Measurements from ENCODE around the gene SLC25A36. TPM values are rescaled to one million over a fixed set of nuclear protein-coding genes. Genes with fewer than 3 reads are reported as not detected.
A peak's percentile ranks its signal among the peaks of the same experiment; 100 is the strongest.

SLC25A36 gene
- total and polyA plus RNA-seq, 2 experiments from 2014 or later = 45.1 to 61.5 TPM

DNA sequence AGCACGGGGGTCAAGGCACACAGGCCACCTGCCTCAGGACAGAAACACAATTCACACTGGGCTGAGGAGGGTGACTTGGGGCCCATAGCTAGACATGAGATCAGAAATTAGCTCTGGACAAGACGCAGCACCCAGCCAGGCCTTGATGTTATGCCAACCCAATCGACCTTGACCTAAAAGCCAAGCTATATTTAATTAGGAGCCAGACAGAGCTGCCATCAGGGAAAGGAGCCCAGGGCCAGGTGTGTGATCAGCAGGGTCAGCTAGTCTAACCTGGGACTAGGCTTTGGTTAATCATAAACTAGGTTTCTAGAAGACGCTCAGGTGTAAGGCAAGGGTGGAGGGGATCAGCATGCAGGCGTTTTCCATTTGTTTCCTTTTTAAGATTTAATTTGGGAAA is 23.9 kb upstream of the SLC25A36 start:
- Histone ChIP-seq H3K4me2 (ENCODE audit: unreplicated experiment) (no peak overlapping the region), H3K9ac (no peak overlapping the region), H4K20me1 (ENCODE audit: insufficient read depth) (no peaks in the 10 kb centered on the region), H3K36me3 (ENCODE audit: low read depth) (no peaks in the 10 kb centered on the region), H3K27me3 (replicated peaks; ENCODE audit: insufficient read depth) (peaks cover 25% of the 10 kb centered on the region), H3K27ac (no peak overlapping the region), H2AFZ (no peak overlapping the region), H3K9me3 (ENCODE audit: low read depth) (no peaks in the 10 kb centered on the region), H3K9me2 (ENCODE audit: insufficient read depth) (no peaks in the 10 kb centered on the region), H3K4me1 (ENCODE audit: insufficient read depth) (no peaks in the 10 kb centered on the region), H3K4me3 (no peak overlapping the region), H3K79me2 (ENCODE audit: insufficient read depth) (no peaks in the 10 kb centered on the region), H3F3A (ENCODE audit: insufficient read depth) (no peaks in the 10 kb centered on the region)
- 67% methylated on average over 5 of the region's 5 CpGs for WGBS, 2 experiments (ENCODE audit: low coverage in 1 of 2, low lambda C conversion rate in 2 of 2, missing lambda C conversion rate in 2 of 2)
- DNase-seq = no peak
- TF ChIP-seq EZH2phosphoT487 (IDR thresholded peaks at IDR 0.05; ENCODE audit: insufficient read depth, low read depth) (no peak), EZH2 (IDR thresholded peaks at IDR 0.05; ENCODE audit: insufficient read depth, poor library complexity, severe bottlenecking) (no peak)
- in situ Hi-C loops (cut with MboI) = no loop called here

DNA sequence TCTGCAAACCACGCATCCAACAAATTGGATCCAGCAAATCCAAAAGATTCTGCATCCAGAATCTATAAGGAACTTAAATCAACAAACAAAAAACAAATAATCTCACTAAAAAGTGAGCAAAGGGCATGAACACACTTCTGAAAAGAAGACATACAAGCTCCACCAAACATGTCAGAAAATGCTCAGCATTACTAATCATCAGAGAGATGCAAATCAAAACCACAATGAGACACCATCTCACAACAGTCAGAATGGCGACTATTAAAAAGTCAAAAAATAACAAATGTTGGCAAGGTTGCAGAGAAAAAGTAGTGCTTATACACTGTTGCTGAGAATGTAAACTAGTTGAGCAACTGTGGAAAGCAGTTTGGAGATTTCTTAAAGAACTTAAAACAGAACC is 21.6 kb upstream of the SLC25A36 start:
- no peaks in the 10 kb centered on the region for H3K36me3 ChIP-seq (ENCODE audit: low read depth)
- in situ Hi-C loops (cut with MboI) = no loop called here
- H3K4me1 ChIP-seq (ENCODE audit: insufficient read depth) = no peaks in the 10 kb centered on the region
- no peak overlapping the region for H2AFZ ChIP-seq
- 37 to 44% methylated on average over 2 of the region's 2 CpGs for WGBS, 2 experiments (ENCODE audit: low coverage in 1 of 2, low lambda C conversion rate in 2 of 2, missing lambda C conversion rate in 2 of 2)
- H3K27ac ChIP-seq = no peak overlapping the region
- no peaks in the 10 kb centered on the region for H3K9me3 ChIP-seq (ENCODE audit: low read depth)
- DNase-seq = peak; percentile 24
- H3K9ac ChIP-seq = no peak overlapping the region
- no peak overlapping the region for H3K4me3 ChIP-seq
- H3K4me2 ChIP-seq (ENCODE audit: unreplicated experiment) = no peak overlapping the region
- no peaks in the 10 kb centered on the region for H3F3A ChIP-seq (ENCODE audit: insufficient read depth)
- no peaks in the 10 kb centered on the region for H4K20me1 ChIP-seq (ENCODE audit: insufficient read depth)
- no peak for TF ChIP-seq EZH2phosphoT487 (IDR thresholded peaks at IDR 0.05; ENCODE audit: insufficient read depth, low read depth)
- TF ChIP-seq EZH2 (IDR thresholded peaks at IDR 0.05; ENCODE audit: insufficient read depth, poor library complexity, severe bottlenecking) = no peak
- H3K27me3 ChIP-seq (replicated peaks; ENCODE audit: insufficient read depth) = peaks cover 21% of the 10 kb centered on the region
- no peaks in the 10 kb centered on the region for H3K79me2 ChIP-seq (ENCODE audit: insufficient read depth)
- H3K9me2 ChIP-seq (ENCODE audit: insufficient read depth) = no peaks in the 10 kb centered on the region

DNA sequence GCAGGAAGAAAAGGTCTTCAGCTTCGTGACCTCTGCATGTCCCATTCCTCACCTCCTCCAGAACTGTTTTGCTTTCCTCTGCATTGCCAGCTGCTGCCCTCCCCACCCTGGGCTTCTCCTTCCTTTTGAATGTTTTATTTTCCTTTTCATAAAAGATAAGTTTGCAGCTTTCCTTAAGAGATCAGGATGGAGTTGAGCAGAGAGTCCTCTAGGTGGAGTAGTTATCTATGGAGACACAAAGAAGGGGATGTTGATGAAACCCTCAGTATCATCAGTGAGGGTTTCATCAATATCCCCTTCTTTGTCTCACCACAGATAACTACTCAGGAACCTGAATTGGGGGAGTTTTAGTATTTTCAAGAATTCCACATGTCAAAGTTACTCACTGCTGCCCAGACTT is 19.0 kb upstream of the SLC25A36 start:
- H3F3A ChIP-seq (ENCODE audit: insufficient read depth) = no peaks in the 10 kb centered on the region
- H3K4me3 ChIP-seq = no peak overlapping the region
- H3K27ac ChIP-seq = no peak overlapping the region
- H4K20me1 ChIP-seq (ENCODE audit: insufficient read depth) = no peaks in the 10 kb centered on the region
- in situ Hi-C loops (cut with MboI) = no loop called here
- H3K9me3 ChIP-seq (ENCODE audit: low read depth) = no peaks in the 10 kb centered on the region
- no peak overlapping the region for H3K9ac ChIP-seq
- H3K27me3 ChIP-seq (replicated peaks; ENCODE audit: insufficient read depth) = peaks cover 17% of the 10 kb centered on the region
- H3K9me2 ChIP-seq (ENCODE audit: insufficient read depth) = no peaks in the 10 kb centered on the region
- DNase-seq = peak; percentile 58
- TF ChIP-seq EZH2phosphoT487 (IDR thresholded peaks at IDR 0.05; ENCODE audit: insufficient read depth, low read depth) (no peak), EZH2 (IDR thresholded peaks at IDR 0.05; ENCODE audit: insufficient read depth, poor library complexity, severe bottlenecking) (no peak)
- no peak overlapping the region for H3K4me2 ChIP-seq (ENCODE audit: unreplicated experiment)
- WGBS, 2 experiments (ENCODE audit: low coverage in 1 of 2, low lambda C conversion rate in 2 of 2, missing lambda C conversion rate in 2 of 2) = 19 to 25% methylated on average over 1 of the region's 1 CpG
- no peaks in the 10 kb centered on the region for H3K36me3 ChIP-seq (ENCODE audit: low read depth)
- no peaks in the 10 kb centered on the region for H3K4me1 ChIP-seq (ENCODE audit: insufficient read depth)
- no peaks in the 10 kb centered on the region for H3K79me2 ChIP-seq (ENCODE audit: insufficient read depth)
- H2AFZ ChIP-seq = no peak overlapping the region

DNA sequence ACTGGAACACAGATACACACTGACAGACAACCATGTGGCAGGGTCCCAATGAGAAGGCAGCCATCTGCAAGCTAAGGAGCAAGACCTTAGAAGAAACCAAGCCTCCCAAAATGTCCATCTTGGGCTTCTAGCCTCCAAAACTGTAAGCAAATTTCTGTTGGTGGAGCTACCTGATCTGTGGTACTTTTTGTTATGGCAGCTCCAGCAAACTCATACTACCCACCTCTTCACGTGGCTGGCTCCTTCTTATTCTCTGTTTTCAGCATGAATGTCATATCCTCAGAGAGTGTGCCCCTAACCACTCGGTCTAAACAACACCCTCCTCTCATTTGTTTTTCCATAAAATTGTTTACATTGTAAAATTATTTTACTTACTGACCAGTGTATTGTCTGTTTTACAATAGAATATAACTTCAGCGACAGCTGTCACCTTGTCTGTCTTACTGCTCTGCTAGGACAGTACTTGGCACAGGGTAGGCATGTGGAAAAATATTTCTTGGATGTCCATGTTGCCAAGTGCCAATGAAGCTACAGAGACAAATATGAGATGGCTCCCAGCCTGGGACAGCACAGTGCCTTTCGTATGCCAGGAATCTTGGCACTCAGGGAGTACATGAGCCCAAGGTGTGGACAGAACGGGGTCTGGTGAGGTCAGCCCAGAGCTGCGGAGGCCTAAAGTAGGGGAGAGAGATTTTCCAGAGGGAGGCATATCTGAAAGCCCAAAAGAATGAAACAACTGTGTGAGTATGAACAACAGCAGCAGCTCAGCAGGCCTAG is 17.4 kb upstream of the SLC25A36 start:
- no peak overlapping the region for H2AFZ ChIP-seq
- TF ChIP-seq EZH2 (IDR thresholded peaks at IDR 0.05; ENCODE audit: insufficient read depth, poor library complexity, severe bottlenecking) (no peak), EZH2phosphoT487 (IDR thresholded peaks at IDR 0.05; ENCODE audit: insufficient read depth, low read depth) (no peak)
- no peaks in the 10 kb centered on the region for H3F3A ChIP-seq (ENCODE audit: insufficient read depth)
- no peak for DNase-seq
- H4K20me1 ChIP-seq (ENCODE audit: insufficient read depth) = no peaks in the 10 kb centered on the region
- H3K27me3 ChIP-seq (replicated peaks; ENCODE audit: insufficient read depth) = peaks cover 23% of the 10 kb centered on the region
- no peaks in the 10 kb centered on the region for H3K9me3 ChIP-seq (ENCODE audit: low read depth)
- H3K4me2 ChIP-seq (ENCODE audit: unreplicated experiment) = no peak overlapping the region
- no peaks in the 10 kb centered on the region for H3K4me1 ChIP-seq (ENCODE audit: insufficient read depth)
- no peaks in the 10 kb centered on the region for H3K79me2 ChIP-seq (ENCODE audit: insufficient read depth)
- H3K9me2 ChIP-seq (ENCODE audit: insufficient read depth) = no peaks in the 10 kb centered on the region
- no peak overlapping the region for H3K27ac ChIP-seq
- 36 to 39% methylated on average over 6 of the region's 6 CpGs for WGBS, 2 experiments (ENCODE audit: low coverage in 1 of 2, low lambda C conversion rate in 2 of 2, missing lambda C conversion rate in 2 of 2)
- in situ Hi-C loops (cut with MboI) = no loop called here
- no peak overlapping the region for H3K4me3 ChIP-seq
- no peak overlapping the region for H3K9ac ChIP-seq
- no peaks in the 10 kb centered on the region for H3K36me3 ChIP-seq (ENCODE audit: low read depth)

All from GM23248 (cell line).